ENCODE data around the gene FAM163B.
A peak's percentile ranks its signal among the peaks of the same experiment; 100 is the strongest.

Gene FAM163B

DNA sequence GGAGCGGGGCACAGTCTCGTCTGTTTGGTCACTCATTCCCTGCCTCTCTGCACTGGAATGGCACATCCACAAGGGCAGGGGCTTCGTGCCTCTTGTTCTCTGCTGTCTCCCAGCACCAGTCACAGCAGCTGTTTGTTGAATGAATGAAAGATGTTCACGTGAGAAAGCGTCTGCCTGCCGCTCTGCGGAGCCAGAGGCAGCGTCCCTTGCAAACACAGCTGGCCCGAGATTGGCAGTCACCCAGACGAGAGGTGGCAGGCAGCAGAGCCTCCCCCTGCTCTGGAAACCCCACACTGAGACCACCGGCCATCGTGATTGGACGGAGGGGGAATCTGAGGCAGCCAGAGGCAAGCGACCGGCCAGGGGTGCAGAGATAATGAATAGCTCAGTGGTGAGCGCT lies 6.0 kb upstream of the FAM163B start:
- DNase-seq = no peak

DNA sequence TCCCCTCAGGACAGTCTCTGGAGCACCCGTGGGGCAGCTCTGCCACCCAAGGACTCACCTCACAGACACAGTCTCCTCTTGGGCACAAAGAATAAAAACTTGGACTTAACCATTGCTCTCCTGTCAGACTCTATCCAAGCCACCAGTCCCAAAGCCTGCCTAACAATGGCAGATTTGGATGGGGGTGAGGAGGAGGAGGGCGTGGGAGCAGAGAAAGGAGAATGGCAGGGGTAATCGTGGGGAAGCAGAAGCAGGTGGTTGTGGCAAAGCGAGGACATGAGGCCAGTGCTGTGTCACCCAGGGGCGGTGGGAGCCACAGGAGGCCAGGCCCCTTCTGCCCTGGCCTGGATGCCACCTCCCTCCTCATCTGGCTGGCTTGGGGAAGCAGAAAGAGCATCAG lies 5.5 kb upstream of the FAM163B start:
- DNase-seq = no peak

DNA sequence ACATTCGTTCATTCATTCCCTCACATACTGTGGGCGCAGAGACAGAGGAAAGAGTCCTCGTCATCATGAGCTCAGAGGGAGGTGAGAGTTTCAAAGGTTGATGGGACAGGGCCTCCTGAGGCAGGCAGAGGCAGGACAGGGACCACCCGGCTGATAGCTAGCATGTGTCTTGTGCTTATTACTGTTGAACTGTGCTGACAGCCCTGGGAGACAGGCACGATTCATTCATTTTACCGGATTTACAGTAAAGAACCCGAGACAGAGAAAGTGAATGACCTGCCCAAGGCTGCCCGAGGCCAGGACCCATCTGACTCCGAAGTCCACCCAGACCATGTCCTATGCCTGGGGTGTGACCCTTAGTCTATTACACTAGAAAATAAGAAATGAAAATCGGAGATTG lies 4.9 kb upstream of the FAM163B start:
- no peak for DNase-seq

DNA sequence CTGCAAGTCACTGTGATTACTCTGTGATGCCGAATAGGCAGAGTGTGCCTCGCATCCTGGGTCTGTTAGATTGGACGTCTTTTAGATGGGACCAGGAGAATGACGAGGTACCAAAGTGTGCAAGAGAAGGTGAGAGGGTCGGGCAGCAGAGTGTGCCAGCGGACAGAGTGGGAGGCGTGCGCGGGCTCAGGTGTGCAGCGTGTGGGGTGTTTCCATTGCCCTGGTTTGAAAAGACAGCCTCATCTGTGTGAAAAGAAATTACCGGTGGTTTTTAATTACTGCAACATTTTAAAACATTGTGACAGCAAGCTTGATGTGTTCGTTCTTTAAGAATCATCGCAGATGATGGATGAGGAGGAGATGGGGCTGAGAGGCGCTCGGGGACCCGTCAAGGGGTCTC lies 4.2 kb upstream of the FAM163B start:
- DNase-seq = no peak

DNA sequence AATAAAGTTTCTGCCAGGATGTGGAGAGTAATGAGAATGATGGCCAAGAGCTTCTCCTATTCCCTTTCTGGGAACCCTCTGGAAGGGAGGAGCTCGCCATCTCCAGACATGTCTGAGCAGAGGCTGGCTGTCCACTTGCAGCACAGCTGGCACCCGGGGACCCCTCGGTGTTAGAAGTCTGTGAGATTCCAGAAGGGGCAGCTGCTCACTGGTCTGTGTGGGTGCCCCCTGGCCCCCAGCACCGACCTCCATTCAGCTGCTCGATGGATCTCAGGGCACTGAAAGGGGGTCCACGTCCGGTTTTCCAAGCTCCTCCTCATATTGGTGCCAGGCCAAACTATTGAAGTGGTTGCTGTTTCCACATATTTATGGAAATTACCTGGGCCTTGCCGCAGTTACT lies 3.6 kb upstream of the FAM163B start:
- no peak for DNase-seq

DNA sequence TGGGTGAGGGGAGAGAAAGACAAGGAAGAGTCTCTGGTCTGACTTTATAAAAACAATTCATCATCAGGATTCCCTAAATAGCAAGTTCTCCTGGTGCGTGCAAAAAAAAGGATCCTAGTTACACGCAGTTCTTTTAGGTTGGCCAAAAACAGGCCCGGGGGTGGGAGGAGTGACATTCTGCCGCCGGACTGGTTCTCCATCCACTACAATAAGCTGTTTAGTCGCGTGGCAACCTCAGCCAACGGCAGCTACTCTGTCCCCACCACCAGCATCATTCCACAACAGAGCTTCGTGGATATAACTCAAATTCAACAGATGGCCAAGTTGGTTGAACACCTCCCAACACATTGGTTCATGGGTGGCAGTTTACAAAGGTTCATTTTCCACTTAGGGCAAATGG lies 2.9 kb upstream of the FAM163B start:
- DNase-seq = no peak

DNA sequence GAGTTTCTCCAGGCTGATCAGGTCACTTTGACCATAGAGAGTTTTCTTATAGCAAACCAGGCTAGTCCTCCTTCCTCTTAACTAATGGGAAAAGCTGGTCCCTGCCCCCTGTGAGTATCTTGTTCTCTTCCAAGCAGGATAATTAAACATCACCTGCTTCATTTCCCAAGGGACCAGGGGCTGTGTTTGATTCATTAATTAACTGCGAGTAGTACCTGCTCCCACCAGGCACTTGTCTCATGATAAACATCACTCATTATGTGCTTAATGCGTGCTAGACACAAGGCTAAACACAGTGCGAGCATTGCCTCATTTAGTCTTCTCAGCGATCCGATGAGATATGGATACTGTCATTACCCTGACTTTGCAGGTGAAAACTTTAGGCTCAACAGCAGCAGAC lies 1.7 kb upstream of the FAM163B start:
- no peak for DNase-seq

DNA sequence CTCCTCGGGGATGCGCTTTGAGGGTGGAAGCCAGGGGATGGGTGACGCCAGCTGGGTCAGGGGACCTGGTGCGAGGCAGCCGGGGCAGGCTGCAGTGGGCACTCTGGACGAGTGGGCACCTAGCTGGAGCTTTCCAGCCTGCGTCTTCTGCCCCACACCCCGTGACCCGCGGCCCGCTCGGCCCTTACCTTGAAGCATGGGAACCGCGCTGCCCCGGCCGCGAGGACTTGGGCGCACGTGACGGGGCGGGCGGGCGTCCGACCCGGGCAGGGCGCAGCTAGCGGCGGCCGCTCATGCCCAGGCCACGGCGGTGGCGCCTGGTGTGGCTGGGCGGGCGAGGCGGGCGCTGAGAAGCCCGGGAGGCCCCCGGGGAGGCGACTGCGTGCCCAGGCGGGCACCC lies 300 bp downstream of the FAM163B start:
- DNase-seq = no peak

DNA sequence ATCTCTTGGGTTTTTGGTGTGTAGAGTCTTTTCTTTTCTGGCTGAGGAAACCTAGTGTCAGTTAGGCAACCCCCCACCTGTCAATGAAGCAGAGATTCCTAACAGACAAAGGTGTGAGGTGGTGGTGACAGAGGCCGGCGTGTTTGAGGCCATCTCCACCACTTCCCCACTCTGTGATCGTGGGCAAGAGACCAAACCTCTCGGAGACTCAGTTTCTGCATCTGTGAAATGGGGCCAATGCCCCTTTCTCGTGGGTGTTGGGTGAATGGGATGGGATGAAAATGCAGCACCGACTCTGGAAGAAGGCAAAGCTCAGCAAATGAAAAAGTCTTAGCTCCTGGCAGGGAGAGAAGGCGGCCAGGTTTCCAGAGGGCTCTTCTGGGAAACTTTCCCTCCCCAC lies 807 bp downstream of the FAM163B start:
- no peak for DNase-seq

DNA sequence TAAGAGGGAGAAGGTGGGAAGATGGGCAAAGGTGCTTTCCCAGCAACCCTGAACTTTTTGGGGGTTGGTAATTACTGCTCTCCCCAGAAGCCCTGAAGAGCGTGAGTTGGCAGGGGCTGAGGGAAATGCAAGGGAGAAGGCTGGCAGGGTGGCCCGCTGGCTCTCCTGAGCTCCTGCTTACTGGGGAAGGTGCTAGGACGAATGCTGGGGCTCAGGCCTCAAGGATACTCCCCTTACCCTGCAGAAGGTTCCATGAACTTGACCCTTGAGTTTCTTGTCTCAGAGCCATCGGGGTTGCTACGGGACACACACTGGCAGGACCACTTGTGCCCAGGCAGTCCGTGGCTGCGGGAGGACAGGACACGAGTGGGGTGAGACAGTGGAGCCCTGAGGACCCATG lies 1.2 kb downstream of the FAM163B start:
- no peak for DNase-seq

DNA sequence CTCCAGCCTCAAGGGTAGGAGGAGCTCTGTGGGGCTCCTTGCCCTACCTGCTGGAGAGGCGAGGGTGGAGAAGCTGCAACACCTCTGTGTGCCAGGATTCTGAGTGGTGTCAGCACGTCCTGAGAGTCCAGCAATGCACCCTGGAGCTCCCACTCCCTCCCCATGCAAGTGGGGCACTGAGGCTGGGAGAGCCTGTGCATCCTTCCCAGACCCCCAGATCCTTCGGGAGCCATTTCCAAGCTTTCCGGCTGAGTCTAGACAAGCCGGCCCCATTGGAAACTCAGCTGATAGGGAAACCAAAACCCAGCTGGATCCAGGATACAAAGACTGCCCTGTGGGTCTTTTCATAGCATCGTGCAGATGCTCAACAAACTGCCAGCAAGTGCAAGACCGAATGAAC lies 1.8 kb downstream of the FAM163B start:
- no peak for DNase-seq

DNA sequence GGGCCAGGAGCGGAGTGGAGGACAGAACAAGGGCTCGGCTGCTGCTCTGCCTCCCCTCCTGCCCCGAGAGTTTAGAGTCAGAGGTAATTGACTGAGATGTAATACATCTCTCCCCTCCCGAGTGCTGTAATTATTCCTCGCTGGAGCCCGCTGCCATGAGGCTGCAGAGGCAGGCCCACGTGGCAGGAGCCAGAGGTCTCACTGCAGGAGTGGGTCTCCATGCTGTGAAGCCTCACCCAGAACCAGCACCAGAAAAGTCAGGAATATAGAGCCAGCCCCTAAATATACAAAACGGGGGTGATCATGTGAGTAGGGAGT lies 2.5 kb downstream of the FAM163B start:
- no peak for DNase-seq

DNA sequence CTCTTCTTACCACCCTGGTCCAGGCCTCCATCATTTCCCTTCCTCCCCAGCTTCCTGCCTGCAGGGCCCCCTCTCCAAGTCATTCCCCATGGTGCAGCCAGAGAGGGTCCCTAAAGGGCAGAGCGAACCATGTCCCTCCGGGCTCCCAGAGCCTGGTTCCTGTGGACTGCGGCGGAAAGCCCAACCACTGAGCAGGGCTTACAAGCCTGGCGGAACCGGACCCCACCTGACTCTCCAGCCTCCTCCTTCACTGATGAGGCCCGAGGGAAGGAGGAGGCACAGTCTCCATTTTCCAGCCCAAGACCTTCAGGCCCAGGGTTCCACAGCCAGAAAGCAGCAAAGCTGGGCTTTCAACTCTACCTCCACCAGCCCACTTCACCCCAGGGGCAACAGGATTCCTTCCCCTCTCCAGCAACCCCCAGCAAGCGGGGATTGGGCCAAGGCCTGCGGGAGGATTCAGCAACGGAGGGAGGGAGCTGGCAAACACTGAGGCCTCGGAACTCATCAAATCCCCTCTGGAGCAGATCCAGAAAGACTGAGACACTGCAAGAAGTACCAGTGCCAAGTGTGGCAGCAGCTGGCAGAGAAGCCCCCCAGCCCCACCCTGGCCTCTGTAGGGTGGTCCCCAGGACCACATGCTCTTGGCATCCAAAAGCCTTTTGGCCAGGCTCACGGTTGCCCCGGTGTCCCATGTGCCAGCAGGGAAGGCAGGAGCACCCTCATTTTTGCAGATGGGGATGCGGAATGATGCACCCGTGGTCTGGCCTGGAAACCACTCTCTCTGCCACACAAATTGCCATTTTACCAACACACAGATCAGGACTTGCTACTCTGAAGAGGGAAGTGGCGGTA lies 3.1 kb downstream of the FAM163B start:
- no peak for DNase-seq

DNA sequence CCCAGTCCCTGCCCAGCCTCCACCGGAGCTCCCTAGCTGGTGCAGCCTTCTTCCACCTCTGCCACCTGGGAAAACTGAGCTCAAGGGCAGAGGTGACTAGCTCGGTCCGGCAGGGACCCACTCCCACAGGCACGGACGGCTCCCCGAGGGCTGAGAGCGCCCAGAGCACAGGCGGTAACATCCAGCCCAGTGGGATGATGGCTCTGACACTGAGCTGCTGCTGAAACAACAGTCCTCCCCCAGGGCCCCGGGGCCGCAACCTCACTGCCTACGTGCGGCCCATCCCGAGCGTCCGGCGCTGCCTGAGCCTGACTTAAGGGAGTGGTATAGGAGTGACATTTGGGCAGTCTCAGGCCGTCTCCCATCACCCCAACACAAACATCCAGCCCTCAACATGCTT lies 3.7 kb downstream of the FAM163B start:
- DNase-seq = no peak

DNA sequence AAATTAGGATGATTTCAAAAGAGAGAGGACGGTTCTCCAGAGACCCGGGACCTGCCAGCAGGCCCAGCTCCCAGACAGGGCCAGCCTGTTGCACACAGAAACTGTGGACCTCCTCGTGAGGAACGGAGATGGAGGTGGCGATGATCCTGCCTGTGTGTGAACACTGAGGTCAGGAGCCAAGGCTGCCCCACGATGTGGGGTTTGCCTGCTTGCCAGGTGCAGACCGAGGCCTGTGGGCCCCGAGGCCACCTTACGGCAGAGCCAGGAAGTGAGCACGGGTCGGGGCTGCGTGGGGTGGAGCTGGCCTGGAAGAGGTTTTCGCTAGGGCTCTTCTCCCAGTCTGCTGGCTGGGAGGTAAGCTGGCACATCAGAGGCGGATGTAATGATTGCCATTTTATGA lies 4.3 kb downstream of the FAM163B start:
- peak; percentile 31 for DNase-seq

DNA sequence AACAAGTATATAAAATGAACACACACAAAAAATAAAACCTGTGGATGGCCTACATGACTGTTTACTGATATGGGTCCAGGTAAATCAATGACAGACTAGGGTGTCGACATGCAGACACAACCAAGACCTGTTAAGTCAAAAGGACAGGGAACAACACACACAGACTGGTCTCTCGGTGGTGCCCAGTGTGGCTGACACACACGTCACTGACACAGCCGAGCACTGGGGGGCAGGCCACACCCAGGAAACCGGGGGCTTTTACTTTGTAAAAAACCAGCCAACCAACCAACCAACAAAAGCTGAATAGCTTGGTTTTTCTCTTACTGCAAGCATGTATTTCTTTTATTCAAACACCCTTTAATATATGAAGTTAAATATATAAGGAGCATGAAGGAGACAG lies 5.0 kb downstream of the FAM163B start:
- DNase-seq = peak; percentile 58

DNA sequence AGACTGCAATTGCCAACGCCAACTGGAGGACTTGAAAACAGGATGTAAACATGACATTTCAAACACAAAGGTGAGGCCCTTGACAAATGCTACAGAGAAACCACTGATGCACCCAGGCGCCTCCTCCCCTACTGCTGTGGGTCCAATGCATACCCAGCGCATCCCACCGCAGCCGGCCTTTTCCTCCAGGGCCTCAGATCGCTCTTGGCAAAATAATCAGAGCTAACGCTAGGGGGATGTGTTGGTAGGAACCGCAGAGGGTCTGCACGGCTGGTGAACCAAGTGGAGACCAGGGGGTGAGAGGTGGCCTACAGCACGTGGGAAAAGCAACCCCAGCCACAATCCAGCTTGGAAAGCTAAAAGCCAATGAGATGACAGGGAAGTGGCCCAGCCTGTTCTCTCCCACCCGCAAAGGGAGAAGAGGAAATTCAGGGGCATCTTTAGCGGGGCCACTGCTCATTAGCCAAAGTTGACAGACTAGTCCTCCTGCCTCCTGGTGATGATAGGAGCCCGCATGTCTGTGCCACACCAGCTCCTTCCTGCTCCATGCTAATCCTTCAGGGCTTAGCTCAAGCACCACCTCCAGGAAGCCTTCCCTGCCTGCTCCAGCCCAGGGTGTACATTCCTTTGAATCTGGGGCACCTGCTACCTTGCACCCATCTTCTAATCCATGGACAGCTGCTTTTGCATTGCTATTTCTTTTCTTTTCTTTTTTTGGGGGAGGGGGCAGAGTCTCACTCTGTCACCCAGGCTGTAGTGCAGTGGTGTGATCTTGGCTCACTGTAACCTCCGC lies 5.9 kb downstream of the FAM163B start:
- no peak for DNase-seq

DNA sequence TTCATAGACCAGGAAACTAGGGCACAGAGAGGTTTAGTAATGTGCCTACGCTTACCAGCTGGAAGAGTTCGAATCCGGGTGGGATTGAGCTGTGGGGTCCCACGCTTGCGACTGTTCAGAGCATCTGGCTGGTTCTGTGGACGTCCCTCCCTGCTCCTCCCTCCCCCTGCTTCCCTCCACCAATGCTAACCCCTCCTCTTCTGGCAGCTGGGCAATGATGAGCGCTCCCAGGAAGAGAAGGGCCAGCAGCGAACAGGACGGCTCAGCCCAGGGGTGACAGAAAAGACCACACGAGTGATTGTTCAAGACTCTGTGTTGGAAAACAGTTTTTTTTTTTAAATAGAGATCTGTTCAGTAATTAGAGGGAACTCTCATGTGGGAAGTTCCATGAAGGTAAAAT lies 6.9 kb downstream of the FAM163B start:
- no peak for DNase-seq

DNA sequence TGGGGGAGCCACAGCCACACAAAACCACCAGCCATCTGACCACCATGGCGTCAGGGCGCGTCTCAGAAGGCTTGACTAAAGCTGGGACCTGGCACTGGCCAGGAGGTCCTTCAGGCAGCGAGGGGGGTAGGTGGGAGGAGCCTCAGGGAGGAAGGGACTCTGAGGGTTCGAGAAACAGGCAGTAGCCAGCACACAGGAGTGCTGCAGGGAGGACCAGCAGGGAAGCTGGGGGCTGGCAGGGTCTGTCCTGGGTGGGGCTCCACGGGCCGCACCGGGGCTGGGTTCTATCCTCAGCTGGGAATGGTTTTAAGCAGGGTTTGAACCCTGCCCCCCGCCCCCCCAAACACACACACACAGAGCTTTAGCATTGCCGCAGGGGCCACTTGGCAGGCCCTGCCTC lies 7.4 kb downstream of the FAM163B start:
- DNase-seq = no peak

DNA sequence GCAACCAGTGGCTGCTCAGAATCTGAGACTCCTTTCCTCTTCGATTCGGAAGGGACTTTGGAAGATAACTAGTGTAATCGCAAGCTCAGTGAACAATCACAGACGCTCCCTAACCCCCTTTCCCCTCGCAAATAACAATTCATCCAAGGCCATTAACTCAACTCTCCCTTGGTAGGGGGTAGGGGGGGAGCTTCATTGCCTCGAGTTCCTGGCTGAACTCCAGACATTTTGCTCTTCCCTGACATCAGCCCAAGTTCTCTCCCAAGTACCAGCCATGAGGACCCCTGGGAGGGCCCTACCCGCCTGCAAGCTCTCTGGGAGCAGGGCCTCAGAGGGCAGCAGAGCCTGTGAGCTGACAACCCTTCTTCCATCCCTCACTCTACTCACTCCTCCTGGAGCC lies 8.4 kb downstream of the FAM163B start:
- DNase-seq = no peak

DNA sequence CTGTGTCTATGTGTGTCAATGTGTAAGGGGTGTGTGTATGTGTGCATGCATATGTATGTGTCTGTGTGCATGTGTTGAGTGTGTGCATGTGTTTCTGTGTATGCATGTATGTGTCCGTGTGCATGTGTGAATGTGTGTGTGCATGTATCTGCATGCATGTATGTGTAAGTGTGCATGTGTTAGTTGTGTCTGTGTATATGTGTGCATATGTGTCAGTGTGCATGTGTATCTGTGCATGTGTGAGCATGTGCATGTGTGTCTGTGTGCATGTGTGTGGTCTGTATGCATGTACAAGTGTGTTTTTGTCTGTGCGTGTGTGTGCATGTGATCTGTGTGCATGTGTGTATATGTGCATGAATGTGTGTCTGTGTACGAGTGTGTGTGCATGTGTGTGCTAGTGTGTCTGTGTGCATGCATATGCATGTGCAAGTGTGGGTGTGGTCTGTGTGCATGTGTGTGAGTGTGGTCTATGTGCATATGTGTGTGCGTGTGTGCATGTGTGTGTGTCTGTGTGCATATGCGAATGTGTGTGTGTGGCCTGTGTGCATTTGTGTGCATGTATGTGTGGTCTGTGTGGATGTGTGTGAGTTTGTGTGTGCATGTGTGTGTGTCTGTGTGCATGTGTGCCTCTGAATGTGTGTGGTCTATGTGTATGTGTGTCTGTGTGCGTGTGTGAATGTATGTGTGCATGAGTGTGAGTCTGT lies 9.6 kb downstream of the FAM163B start:
- no peak for DNase-seq

DNA sequence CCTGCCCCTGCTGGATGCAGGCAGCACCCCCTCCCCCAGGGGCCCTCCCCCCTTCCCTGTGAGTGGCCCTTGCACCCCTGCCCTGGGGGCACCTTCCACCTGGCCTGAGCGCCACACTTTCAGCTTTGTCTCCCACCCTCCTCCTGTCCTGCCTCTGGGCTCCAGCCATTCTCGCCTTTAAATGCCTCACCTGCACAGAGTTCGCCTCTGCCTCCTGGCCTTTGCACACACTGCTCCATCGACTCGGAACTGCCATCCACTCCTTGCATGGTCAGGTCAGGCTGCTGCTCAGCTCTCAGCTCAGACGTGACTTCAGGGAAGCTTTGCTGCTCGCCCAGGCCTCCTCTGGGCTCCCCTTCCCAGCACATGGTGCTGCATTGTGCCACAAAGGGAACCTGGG lies 10.2 kb downstream of the FAM163B start:
- no peak for DNase-seq

DNA sequence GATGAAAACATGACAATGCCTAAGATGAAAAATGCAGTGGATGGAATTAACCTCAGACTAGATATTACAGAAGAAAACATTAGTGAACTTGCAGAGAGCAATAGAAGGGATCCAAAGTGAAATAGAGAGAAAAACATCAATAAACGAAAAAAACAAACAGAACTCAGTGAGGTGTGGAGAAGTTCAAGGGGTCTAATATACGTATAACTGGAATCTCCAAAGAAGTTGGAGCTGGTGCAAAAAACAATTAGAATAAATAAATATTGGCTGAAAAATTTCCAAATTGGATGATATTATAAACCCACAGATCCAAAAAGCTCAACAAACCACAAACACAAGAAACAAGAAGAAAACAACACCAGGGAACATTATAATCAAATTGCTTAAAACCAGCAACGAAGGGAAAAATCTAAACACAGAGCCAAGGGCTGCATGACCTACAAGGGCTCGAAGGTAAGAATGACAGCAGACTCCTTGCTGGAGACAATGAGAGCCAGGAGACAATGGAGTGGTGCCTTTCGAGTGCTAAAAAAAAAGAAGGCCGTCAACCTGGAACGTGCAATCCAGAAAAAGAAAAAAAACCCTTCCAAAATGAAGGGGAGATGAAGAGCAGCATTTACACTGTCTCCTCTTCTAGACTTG lies 11.8 kb downstream of the FAM163B start:
- DNase-seq = no peak

DNA sequence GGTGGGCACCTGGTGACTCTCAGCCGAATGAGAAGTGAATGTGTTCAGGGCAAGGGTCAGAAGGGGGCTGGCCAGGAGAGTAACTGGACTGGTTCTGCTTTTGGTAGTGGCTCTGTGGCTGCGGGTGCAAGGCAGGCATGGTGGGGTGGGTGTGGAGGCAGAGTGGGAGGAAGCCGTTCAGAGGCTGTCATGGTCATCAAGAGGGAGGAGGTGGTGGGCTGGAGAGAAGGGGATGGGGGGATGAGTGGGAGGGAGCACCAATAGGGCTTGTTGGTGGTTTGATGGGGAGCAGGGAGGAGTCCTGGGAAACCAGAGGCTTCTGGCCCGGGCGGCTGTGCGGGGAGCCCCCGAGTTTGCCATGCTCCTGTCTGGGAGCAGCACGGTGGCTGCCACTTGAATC lies 13.3 kb downstream of the FAM163B start:
- DNase-seq = no peak
